Measurements from ENCODE around the gene RASGRP4.

DNA sequence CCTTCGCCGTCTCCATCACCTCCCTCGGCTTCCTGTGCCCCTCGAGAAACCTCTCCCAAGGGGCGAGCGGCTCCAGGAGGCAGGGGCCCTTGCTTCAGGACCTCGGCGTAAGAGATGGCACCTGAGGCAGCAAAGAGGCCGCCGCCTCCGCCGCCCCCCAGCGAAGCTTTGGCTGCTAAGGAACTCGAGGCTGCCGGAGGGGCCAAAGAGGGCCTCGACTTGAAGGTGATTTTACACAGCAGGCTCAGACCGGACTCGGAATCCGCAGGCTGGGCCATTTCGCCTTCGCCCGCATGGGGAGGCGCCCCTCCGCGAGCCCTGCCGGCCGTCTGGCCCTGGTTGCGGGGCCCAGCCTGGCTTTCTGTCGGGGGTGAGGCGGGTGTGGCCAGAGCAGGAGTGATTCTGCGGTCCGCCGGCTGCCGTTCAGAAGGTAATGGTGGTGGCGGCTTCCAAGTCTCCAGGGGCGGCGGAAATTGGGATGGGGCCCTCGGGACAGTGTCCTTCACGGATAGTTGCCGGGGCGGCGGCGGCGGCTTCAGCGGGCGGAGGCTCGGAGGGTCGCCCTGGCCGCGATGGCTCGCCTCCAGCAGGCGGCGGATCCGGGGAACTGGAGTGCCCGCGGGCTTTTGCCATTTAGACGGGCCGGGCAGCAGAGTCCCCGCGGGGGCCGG, 39.6 kb downstream of the RASGRP4 start:
- TF ChIP-seq POLR2AphosphoS5 (IDR thresholded peaks at IDR 0.05; ENCODE audit: low read depth, low read length), result no peak
- no peak for TF ChIP-seq POLR2A (IDR thresholded peaks at IDR 0.05; ENCODE audit: low read depth, low read length)
- no peak for TF ChIP-seq SPI1 (IDR thresholded peaks at IDR 0.05; ENCODE audit: low read depth, low read length)
- TF ChIP-seq PAX5 (IDR thresholded peaks at IDR 0.05; ENCODE audit: insufficient read depth, low read length, severe bottlenecking), result no peak
